B cell (primary cell): Measurements from ENCODE around the gene SLC41A3. TPM values are rescaled to one million over a fixed set of nuclear protein-coding genes. Genes with fewer than 3 reads are reported as not detected.

Experiments
- ATAC-seq: fragments of 200-7000 bp; cut with Tn5 transposase; one replicate; pipeline ENCODE4 v1.10.0; 2021; ENCODE audit warnings: low read depth, mild to moderate bottlenecking, moderate number of reproducible peaks, moderate library complexity
- CTCF ChIA-PET: fragments of 350-600 bp; sonication (Branson Sonifier 250); formaldehyde crosslinking; loops from one replicate; lab custom pipeline; 2021; ENCODE audit warnings: antibody characterized with exemption, inconsistent platforms; lab: Charles Lee
- POLR2A ChIA-PET: fragments of 350-600 bp; sonication (Branson Sonifier 250); formaldehyde crosslinking; loops from one replicate; lab custom pipeline; 2021; ENCODE audit warnings: antibody characterized with exemption; lab: Charles Lee
- DNase-seq: peaks from one replicate; pipeline ENCODE4 v3.0.0; 2013
- H2AFZ ChIP-seq: 2 replicates; pipeline ENCODE4 v1.6.1; 2012; ENCODE audit warnings: mild to moderate bottlenecking, low read depth, low read length; ENCODE audit not compliant: insufficient read depth, poor library complexity, severe bottlenecking
- H3K27ac ChIP-seq, 2 donors: 1 replicate in 1 of 2; 2 replicates in 1 of 2; pipeline ENCODE4 v1.5.1; 2012 to 2013; ENCODE audit warnings: low read length in 2 of 2, mild to moderate bottlenecking in 2 of 2, moderate library complexity in 1 of 2
- H3K27me3 ChIP-seq, 4 experiments: fragments of 200-600 bp in 1 of 4; sonication (generic) in 1 of 4; replicated peaks in 1 of 4; 1 replicate in 2 of 4; 2 replicates in 2 of 4; pipeline versions ENCODE4 v1.6.1 to v1.7.0; 2013 to 2016; ENCODE audit warnings: low read length in 3 of 4, mild to moderate bottlenecking in 2 of 4, mixed read lengths in 1 of 4, moderate library complexity in 1 of 4; ENCODE audit not compliant: insufficient read depth in 4 of 4, control insufficient read depth in 3 of 4; ENCODE audit errors: control extremely low read depth in 1 of 4
- H3K36me3 ChIP-seq, 2 experiments: replicated peaks in 1 of 2; 1 replicate in 1 of 2; 2 replicates in 1 of 2; pipeline versions ENCODE4 v1.6.1 to v1.7.1; 2013; ENCODE audit warnings: low read length in 1 of 2; ENCODE audit not compliant: insufficient read depth in 2 of 2, control insufficient read depth in 1 of 2; ENCODE audit errors: control extremely low read depth in 1 of 2, extremely low read depth in 1 of 2
- H3K4me1 ChIP-seq, 2 donors: fragments of 200-600 bp in 1 of 2; sonication (generic) in 1 of 2; 1 replicate in 1 of 2; 2 replicates in 1 of 2; pipeline versions ENCODE4 v1.5.1 to v1.6.1; 2013 to 2017; ENCODE audit warnings: low read length in 2 of 2; ENCODE audit not compliant: control insufficient read depth in 2 of 2, insufficient read depth in 2 of 2
- H3K4me2 ChIP-seq: replicated peaks from 2 replicates; pipeline ENCODE3; 2012; ENCODE audit warnings: mild to moderate bottlenecking, low read depth, low read length; ENCODE audit not compliant: poor library complexity, severe bottlenecking
- H3K4me3 ChIP-seq, 5 experiments: fragments of 200-600 bp in 1 of 5; sonication (generic) in 1 of 5; 1 replicate in 3 of 5; 2 replicates in 2 of 5; pipeline versions ENCODE4 v1.5.1 to v1.7.0; 2011 to 2016; ENCODE audit warnings: low read length in 4 of 5, mild to moderate bottlenecking in 4 of 5, low read depth in 2 of 5, control low read depth in 1 of 5, moderate library complexity in 1 of 5; ENCODE audit not compliant: insufficient read depth in 1 of 5; ENCODE audit errors: control extremely low read depth in 1 of 5, extremely low read depth in 1 of 5
- H3K79me2 ChIP-seq: fragments of 200-600 bp; sonication (generic); one replicate; pipeline ENCODE4 v1.6.0; 2016; ENCODE audit warnings: low read length; ENCODE audit not compliant: control insufficient read depth, insufficient read depth
- H3K9ac ChIP-seq: fragments of 200-600 bp; sonication (generic); 2 replicates; pipeline ENCODE4 v1.6.1; 2017; ENCODE audit warnings: mild to moderate bottlenecking, low read length, moderate library complexity
- H3K9me3 ChIP-seq, 3 donors: one replicate each; pipeline versions ENCODE4 v1.6.1 to v1.7.1; 2013; ENCODE audit warnings: low read length in 2 of 3; ENCODE audit not compliant: control insufficient read depth in 2 of 3, insufficient read depth in 1 of 3; ENCODE audit errors: control extremely low read depth in 1 of 3
- H4K20me1 ChIP-seq: 2 replicates; pipeline ENCODE4 v1.6.0; 2012; ENCODE audit warnings: mild to moderate bottlenecking, low read length; ENCODE audit not compliant: insufficient read depth, control insufficient read depth, poor library complexity, severe bottlenecking
- H3K27ac Mint-ChIP-seq: one replicate; pipeline ENCODE4 v1.8.0; 2021; ENCODE audit warnings: mixed read lengths
- H3K27me3 Mint-ChIP-seq: one replicate; pipeline ENCODE4 v1.8.0; 2021; ENCODE audit warnings: mixed read lengths
- H3K4me1 Mint-ChIP-seq: one replicate; pipeline ENCODE4 v1.8.0; 2021; ENCODE audit warnings: mixed read lengths
- H3K4me3 Mint-ChIP-seq: one replicate; pipeline ENCODE4 v1.8.0; 2021; ENCODE audit warnings: mixed read lengths
- H3K9me3 Mint-ChIP-seq: one replicate; pipeline ENCODE4 v1.8.0; 2022; ENCODE audit warnings: mixed read lengths; ENCODE audit not compliant: insufficient read depth
- CTCF ChIP-seq: fragments of 200-600 bp; IDR thresholded peaks from one replicate; pipeline ENCODE4 v1.8.0; 2022; ENCODE audit warnings: antibody characterized with exemption, mild to moderate bottlenecking
- EZH2 ChIP-seq: IDR thresholded peaks from 2 replicates; pipeline ENCODE4 v1.6.1; 2012; ENCODE audit warnings: borderline replicate concordance, low read depth, mild to moderate bottlenecking, moderate library complexity, low read length; ENCODE audit not compliant: insufficient read depth, poor library complexity, severe bottlenecking
- WGBS: methylation state at CpG from one replicate; pipeline ENCODE4 v1.1.5; 2013; ENCODE audit warnings: missing lambda C conversion rate; ENCODE audit not compliant: insufficient coverage; 5-methylcytosine and 5-hydroxymethylcytosine counted together
- intact Hi-C: fragments of 100-400 bp; cut with micrococcal nuclease; formaldehyde crosslinking; loops from one replicate; pipeline ENCODE4 v1.10.0; 2022
- polyA plus RNA-seq: library from polyadenylated mRNA; depleted of rRNA; stranded (reverse); fragments of >200 nt; gene quantifications from 2 replicates; pipeline ENCODE4 v1.2.3, GENCODE V29; 2012
- total RNA-seq, 2 donors: library from RNA; stranded (reverse); fragments of 120-200 nt in 1 of 2; gene quantifications; 1 replicate in 1 of 2; 2 replicates in 1 of 2; pipeline versions ENCODE4 v1.2.3 to v1.2.4, GENCODE V29; 2013 to 2022

Gene SLC41A3
- total and polyA plus RNA-seq, 2 donors (not counting 1 experiment from before 2014, with no cell fraction given) = 34.2 to 39.3 TPM

DNA sequence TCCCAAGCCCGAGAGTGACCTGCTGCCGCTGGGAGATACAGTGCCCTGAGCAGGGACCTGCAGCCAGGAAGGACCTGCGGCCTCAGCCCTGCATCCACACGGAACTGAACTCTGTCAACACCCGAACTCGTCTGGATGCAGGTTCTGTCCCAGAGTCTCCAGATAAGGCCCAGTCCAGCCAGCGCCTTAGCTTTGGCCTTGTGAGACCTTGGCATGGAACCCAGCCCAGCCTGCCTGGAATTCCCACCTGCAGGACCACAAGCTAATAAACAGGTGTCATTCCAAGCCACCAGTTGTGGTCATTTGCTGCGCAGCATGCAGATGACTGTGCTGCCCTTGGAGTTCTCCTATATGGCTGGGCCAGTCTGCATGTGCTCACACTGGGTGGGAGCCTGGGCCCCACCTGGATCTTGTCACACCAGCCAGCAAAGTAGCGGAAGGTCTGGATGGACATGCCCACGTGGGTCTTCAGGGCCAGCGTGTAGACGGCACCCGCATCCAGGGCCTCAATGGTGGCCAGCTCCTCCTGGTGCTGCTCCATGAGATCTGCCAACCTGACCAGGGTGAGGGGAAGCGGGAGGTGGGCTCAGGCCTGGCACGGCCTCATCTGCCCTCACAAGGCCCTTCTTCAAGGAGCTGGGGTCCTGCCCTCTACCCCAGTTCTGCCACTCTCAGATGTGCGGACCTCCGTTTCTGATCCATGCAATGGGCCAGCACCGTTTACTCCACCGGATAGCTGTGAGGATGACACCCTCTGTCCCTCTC, 47.2 kb upstream of the SLC41A3 start:
- Histone ChIP-seq H2AFZ (no peak overlapping the region), H3K27me3 (no peaks in the 10 kb centered on the region), H3K36me3 (no peaks in the 10 kb centered on the region), H3K4me2 (no peak overlapping the region), H3K9ac (no peak overlapping the region), H3K9me3 (no peaks in the 10 kb centered on the region), H4K20me1 (no peaks in the 10 kb centered on the region), H3K79me2 (no peaks in the 10 kb centered on the region), H3K27ac (no peak overlapping the region), H3K4me3 (no peak overlapping the region), H3K4me1 (no peaks in the 10 kb centered on the region)
- H3K4me1 Mint-ChIP-seq = no peaks in the 10 kb centered on the region
- peaks cover 14% of the 10 kb centered on the region for H3K27me3 Mint-ChIP-seq
- intact Hi-C loops = no loop called here
- ChIA-PET POLR2A (no interaction called here), CTCF (no interaction called here)
- no peak overlapping the region for H3K4me3 Mint-ChIP-seq
- WGBS = 87% methylated on average over 19 of the region's 19 CpGs
- no peak overlapping the region for H3K27ac Mint-ChIP-seq
- ATAC-seq (no peak), DNase-seq (no peak)
- H3K9me3 Mint-ChIP-seq = no peaks in the 10 kb centered on the region
- TF ChIP-seq EZH2 (no peak), CTCF (no peak)

DNA sequence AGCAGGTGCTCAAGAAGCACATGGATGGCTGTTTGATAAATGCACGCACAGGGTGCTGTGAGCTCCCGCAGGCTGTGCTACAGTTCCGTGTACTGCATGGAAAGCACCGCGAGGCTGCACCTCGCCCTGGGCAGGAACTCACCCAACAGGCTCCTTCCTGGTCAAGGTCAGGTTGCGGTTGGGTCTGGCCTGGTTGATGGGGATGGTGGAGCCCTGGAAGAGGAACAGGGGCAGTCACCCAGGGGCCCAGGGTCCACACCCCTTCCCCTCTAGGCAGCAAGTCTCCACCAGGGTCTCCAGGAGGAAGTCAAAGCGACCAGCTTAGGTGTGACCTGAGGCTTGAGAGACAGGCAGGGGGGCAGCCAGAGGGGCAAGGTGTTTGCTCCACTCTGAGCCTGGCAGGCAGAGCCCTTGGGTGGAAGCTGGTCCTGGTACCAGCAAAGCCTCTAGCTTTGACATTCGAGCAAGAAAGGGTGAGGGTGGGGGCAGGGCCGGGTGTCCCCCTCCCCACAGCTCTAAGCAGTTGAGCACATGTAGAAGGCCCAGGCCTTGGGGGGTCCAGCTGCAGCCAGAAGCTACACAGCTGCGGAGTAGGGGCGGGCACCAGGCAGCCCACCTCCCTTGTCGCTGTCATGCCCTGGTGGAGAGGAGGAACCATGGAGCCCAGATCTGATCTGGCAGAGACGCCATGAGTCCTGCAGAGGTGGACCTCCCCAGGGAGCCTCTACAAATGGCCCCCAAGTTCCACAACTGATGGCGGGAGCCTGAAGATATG, 46.3 kb upstream of the SLC41A3 start:
- no peak overlapping the region for H3K27ac Mint-ChIP-seq

More for the DNA sequence above, 46.3 kb upstream of the SLC41A3 start:
- TF ChIP-seq CTCF (no peak), EZH2 (no peak)
- Histone ChIP-seq H3K4me3 (no peak overlapping the region), H3K9me3 (no peaks in the 10 kb centered on the region), H2AFZ (no peak overlapping the region), H3K9ac (no peak overlapping the region), H4K20me1 (no peaks in the 10 kb centered on the region), H3K4me2 (no peak overlapping the region), H3K27me3 (no peaks in the 10 kb centered on the region), H3K27ac (no peak overlapping the region), H3K79me2 (no peaks in the 10 kb centered on the region), H3K36me3 (no peaks in the 10 kb centered on the region), H3K4me1 (no peaks in the 10 kb centered on the region)
- ATAC-seq = no peak
- no peak for DNase-seq
- ChIA-PET CTCF (no interaction called here), POLR2A (no interaction called here)
- Mint-ChIP-seq H3K27me3 (peaks cover 10% of the 10 kb centered on the region), H3K4me1 (no peaks in the 10 kb centered on the region), H3K9me3 (no peaks in the 10 kb centered on the region), H3K4me3 (no peak overlapping the region)
- intact Hi-C loops = no loop called here
- WGBS = 69% methylated on average over 12 of the region's 15 CpGs
